Epidermal melanocyte (primary cell): ENCODE measurements around the gene MVD.
"Not testable (repeated sequence)": the region's sequence is repeated elsewhere in the genome, so short reads cannot be mapped to it uniquely, and the experiment has no call there.

Experiments
- DNase-seq: peaks from one replicate; pipeline ENCODE4 v3.0.0; 2011; ENCODE audit warnings: low spot score; ENCODE audit not compliant: insufficient read length

Gene MVD

DNA sequence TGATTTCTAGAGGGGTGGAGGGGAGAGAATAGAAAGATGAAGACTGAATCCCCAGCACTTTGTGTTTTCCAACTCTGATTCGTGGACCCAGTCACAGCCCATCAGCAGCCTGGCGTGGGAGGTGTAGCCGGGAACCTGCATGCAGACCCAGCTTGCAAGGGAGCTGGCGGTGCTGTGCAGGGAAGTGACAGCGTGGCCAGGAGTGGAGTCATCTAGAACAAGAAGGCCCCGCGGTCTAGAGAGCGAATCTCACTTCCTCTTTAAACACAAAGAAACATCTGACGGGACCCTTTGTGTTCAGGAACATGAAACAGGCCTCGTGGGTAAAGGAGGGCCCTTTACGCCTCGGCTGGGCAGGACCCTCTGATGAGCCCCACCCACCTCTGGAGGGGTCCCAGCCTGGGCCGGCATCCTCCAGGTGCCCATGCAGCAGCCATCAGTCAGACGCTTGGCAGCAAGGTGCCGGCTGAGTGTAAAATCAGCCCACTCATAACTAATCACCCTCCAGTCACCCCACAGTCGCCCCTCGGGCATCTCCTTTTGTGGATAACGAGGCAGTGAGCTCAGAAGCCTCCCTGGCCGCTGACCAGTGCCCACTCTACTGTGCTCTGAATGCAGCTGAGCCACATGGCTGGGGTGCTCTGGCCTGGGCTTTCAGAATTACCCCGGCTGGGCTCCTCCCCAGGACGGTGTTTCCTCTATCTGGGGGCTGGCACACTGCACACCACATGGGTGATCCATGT is 19.0 kb upstream of the MVD start:
- DNase-seq = no peak

DNA sequence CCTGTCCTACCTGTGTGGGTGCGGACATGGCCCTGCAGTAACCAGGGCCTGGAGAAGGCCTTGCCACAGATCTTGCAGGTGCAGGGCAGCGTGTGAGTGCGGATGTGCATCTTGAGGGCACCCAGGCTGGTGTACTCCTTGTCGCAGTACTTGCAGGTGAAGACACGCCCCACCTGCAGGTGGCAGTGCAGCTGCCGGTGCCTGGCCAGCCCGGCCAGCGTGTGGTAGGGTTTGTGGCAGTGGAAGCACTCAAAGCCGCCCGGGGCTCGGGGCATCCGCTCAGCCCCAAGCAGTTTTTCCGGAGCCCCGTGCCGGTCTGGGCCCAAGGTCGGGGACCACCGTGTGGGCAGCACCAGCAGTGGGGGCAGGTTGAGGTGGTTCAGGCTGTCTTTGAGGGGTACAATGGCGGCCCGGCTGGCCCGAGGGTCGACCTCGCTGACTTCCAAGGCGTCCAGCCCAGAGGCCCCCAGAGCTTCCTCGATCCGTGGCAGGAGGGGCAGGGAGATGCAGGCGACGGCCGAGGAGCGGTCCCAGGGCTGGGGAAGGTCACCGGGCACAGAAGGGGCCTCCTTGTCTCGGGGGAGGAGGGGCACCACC is 18.3 kb upstream of the MVD start:
- no peak for DNase-seq

DNA sequence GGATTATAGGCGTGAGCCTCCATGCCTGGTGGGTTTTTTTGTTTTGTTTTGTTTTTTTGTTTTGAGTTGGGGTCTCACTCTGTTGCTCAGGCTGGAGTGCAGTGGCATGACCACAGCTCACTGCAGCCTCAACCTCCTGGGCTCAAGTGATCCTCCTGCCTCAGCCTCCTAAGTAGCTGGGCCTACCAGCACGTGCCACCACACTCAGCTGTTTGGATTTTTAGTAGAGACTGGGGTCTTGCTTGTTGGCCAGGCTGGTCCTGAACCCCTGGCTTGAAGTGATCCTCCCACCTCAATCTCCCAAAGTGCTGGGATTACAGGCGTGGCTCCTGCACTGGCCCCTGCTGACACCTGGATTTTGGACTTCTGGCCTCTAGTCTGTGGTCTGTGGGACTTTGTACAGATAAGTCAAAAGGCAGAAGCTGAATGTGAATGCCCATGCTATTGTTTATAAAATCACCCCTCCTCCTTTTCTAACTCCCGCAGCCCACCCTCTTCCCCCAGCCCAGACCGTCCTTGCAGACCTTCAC is 17.7 kb upstream of the MVD start:
- DNase-seq = no peak

DNA sequence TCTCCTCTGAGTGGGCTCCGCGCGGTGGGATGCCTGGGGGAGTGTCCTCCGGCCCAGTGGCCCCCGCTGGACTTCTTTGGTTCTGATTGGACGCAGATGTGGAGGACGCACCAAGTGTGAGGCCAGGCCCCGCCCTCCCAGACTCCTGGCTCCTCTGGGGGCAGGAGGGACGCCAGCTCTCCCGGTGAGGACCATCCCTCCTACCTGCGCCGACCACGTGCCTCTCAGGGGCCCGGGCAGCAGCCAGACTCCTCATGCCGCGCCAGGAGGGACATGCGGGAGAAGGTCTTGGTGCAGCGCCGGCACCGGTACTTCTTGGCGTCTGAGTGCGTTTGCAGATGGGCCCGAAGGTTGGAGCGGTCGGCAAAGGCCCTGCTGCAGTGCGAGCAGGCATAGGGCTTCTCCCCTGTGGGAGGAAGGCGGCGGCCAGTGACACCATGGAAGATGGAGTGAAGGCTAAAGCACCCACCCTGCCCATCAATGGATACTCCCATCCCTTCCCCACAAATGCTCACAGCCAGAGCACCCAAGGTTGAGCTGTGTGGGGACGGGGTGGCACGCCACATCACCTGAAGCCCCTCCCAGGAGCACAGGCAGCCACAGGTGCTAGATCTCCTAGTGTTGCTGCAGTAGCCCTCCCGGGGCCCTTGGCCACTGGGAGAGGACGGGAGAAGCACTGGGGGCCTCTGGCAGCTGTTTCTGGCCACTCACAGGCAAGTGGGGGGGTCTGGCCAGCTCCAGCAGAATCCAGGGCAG is 15.5 kb upstream of the MVD start:
- no peak for DNase-seq

DNA sequence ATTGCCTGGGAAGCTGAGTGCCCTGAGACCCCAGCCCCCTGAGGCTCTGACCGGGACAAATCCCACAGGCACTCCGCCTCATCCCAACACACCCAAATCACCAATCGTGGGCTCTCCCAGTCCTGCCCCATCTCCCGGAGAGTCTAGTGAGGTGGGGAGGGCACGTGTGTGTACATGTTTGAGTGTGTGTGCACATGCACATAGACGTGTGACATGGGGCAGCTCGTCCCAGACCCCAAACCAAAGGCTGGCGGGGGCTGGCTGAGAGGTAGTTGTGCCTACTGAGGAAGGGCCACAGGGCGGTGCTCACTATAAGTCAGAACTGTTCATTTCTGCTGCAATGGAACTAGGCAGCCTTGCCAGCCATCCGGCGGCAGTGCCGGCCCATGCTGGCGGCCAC is 14.8 kb upstream of the MVD start:
- no peak for DNase-seq

GRCh38 chr16:88676502-88677242 is 13.8 kb upstream of the MVD start:
- DNase-seq = no peak

DNA sequence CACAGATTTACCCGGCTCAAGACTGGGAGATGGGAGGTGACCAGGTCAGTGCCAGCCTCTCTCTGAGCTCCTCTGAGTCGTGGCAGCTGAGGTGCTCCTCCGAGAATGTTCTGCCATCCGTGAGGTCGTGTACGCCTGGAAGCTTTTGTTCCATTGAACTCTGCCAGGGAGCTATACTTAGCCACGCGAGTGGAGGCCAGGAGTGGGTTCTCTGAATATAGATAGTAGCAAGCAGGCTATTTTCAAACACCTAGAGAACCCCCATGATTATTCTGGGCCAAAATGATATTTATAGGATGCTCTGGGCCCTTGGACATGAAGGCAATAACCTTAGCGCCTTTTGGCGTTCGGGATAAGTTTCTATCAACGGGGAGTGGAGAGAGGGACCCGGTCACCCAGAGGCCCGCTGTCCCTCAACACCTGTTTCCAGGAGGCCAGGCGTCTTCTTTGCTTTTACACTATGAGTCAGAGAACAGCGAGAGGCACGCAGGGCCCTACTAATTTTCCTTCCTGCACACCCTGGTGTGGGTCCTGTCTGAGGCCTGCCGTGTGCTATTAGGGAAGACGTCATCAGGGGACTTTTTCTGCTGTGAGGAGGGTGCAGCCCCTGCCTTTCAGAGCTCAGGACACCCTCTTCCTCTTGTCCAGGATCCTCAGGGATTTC is 11.0 kb upstream of the MVD start:
- DNase-seq = no peak

DNA sequence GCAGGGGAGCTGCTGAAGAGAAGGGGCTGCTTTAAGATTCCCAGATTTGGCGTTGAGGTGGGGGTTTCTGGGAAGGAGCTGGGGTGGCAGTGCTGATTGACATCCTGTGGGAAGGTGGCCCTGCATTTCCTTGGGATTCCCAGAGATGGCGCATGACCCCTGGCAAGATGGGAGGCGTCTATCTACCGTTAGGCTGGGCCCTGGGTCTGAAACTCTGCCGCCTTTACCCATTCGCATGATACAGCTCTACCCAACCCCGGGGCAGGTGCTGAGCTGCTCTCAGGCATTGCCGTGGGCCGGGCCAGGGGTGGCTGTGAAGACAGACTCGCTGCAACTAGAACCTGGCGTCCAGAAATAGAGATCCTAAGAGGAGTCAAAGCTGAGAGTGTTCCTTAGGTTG is 9.9 kb upstream of the MVD start:
- no peak for DNase-seq

DNA sequence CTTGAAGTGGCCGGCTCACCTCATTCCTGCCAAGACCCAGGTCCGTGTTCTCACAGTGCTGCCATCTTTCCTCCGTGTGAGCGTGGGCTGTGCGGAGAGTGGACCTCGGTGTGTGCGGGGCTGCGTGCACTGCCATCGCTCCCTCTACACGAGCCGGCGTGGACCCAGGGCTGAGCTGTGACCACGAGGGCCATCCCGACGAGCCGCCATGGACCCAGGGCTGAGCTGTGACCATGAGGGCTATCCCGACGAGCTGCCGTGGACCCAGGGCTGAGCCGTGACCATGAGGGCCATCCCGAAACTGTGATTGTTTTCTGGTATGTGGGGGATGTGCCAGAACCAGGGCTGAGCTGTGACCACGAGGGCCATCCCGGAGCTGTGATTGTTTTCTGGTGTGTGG is 8.9 kb upstream of the MVD start:
- no peak for DNase-seq

GRCh38 chr16:88669980-88670379 is 7.1 kb upstream of the MVD start:
- DNase-seq = no peak

GRCh38 chr16:88669493-88669892 is 6.6 kb upstream of the MVD start:
- DNase-seq = not testable (repeated sequence)

DNA sequence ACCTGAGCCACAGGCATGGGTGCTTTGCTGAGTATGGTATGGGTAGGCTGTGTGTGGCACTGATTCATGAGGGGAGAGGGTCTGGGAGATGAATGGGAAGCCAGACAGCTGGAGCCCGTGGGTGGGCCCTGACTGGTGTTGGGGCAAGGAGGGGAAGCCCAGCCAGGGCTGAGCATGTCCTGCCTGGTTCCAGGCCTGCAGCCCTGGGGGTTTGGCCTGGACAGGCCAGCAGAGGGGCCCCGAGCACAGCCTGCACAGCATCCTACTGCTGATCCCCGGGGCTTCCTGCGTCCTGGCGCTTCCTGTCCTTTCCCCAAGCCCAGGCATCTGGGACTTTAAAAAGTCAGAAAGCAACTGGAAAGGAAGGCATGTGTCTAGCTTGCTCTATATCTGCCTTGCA is 4.6 kb upstream of the MVD start:
- no peak for DNase-seq

GRCh38 chr16:88665570-88665969 is 2.7 kb upstream of the MVD start:
- DNase-seq = no peak

DNA sequence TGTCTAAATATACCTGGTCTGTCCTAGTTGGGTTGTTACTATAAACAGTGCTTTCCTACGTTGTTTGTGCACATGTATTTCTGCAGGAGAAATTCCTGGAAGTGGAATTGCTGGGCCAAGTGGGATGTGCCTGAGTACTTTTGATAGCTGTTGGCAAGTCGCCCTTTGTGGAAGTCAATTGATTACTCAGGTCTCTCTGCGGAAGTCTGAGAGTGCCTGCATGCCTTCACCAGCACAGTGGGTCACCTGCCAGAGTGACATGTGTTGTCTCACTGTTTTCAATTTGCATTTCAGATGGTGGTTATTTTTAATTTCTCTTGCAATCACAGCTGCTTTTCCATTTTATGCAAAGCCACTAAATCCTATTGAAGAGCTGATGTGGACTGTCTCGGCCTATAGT is 2.3 kb upstream of the MVD start:
- DNase-seq = no peak

DNA sequence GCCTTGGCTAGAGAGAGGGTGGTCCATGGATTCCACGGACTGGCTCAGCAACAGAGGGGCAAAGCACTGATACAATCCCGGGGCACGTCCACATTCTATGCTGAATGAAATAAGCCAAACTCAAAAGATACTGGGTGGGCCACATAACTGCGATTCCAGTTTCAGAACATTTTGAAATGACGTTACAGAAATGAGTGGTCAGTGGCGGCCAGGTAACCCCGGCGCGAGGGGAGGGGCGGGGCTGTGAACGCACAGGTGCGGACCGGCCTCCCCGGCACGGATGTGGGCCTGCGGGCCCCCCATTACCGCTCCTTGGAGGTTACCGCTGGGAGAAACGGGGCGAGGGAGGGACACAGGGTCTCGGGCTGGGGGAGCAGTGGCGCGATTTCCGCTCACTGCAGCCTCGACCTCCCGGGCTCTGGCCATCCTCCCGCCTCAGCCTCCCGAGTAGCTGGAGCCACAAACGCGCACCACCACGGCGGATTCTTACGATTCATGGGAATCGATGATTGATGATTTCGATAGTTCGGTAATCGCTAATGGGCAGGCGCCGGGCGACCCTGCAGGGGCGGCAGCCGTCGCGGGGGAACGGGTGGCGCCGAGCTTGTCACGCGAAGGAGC is 559 bp downstream of the MVD start:
- no peak for DNase-seq

- DNase-seq = no peak
Measured at GRCh38 chr16:88661468-88661867, 1.4 kb downstream of the MVD start.

GRCh38 chr16:88659160-88659559 is 3.7 kb downstream of the MVD start:
- no peak for DNase-seq

DNA sequence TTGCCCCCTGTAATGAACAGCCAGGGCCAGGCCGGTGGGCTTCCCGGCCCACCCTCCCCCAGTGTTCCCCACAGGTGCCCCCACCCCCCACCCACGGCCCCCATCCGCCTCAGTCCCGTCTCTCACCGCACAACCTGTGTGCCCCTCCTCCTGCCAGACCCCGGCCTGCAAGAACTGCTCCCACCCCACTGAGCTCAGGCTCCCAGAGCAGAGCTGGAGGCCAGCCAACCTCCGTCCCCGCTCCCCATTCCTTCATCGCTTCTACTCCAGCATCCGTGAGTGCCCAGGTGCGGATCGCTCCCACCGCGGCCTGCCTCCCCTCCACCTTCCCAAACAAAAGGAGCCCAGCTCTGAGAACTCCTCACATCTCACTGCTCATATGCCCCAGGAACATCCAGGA is 4.2 kb downstream of the MVD start:
- DNase-seq = no peak

GRCh38 chr16:88657371-88657770 is 5.5 kb downstream of the MVD start:
- DNase-seq = no peak

DNA sequence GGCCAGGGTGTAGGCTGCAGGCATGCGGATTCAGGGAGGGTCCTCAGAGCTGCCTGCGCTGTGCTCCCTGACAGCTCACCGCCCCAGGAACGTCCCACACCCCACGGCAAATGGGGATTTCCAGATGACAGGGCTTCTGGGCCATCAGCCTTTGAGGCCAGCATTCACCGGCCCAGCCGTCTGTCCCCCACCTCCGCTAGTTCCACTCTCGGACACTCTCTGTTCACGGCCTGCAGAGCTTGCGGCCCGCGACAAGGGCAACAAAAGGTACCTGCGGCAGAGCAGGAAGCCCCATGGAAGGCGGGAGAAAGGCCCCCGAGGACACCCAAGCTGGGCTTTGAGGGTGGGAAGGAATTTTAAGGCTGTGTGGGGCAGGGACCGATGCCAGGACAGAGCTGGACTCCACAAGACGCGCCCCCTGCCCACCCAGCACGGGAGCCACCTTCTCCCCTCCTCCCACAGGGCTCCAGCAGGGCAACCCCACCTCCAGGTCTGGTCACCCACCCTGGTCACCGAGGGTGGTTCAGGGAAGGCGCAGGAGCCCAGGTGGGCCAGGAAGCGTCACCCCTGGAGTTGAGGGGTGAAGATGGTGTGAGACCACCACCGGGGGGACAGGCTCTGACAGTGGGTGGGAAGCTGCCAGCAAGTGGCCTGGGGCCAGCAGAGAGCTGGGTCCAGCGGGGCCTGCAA is 6.5 kb downstream of the MVD start:
- DNase-seq = no peak
